Coronary artery (tissue), 2 donors: ENCODE results near the gene SLC8A3.
A peak's percentile ranks its signal among the peaks of the same experiment; 100 is the strongest.

Experiments used
- DNase-seq: peaks from one replicate; pipeline ENCODE4 v3.0.0-alpha.2; 2017; ENCODE audit warnings: low spot score
- H3K27ac ChIP-seq, 2 donors: fragments of 200-600 bp; sonication (generic); one replicate each; pipeline ENCODE4 v1.5.1; 2016 to 2019
- H3K4me3 ChIP-seq: fragments of 200-600 bp; sonication (generic); 2 replicates; pipeline ENCODE4 v1.5.1; 2016; ENCODE audit warnings: mild to moderate bottlenecking, moderate library complexity
- TF ChIP-seq, protein P1 (sequence below): fragments of 200-600 bp; sonication (generic); IDR thresholded peaks from one replicate; pipeline ENCODE4 v1.5.1; 2019; ENCODE audit warnings: antibody characterized with exemption

The SLC8A3 gene

DNA sequence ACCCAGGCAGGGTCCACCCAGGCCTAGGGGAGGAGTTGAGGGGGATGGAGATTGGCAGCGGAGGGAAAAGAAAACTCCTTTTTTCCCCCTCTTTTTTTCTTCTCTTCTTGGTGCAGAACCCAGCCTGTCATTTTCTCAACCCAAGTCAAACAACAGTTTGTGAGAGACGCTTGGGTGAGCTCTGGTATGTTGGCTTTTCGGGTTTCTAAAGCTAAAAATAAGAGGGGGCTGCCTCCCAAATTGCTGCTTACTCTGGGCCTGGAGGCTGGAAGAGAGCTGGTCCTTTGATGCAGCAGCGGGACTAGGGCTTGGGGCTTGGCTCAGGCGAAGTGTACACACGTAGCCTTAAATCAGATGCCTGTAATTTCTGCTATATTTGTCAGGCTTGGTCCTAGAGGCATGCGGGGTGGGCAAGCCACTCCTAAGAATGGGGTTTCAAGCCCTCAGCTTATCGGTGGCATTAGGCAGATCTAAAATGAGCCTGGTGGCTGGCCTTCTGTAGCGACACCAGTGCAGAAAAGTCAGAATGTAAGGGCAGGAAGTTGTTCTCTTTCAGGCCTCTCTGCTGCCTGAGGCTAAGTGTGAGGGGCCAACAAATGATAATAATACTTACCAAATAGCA lies 816 bp upstream of the SLC8A3 start:
- DNase-seq: no peak
- Histone ChIP-seq H3K27ac (no peak overlapping the region), H3K4me3 (peak overlapping the region; percentile 66)
- TF ChIP-seq, protein P1, sequence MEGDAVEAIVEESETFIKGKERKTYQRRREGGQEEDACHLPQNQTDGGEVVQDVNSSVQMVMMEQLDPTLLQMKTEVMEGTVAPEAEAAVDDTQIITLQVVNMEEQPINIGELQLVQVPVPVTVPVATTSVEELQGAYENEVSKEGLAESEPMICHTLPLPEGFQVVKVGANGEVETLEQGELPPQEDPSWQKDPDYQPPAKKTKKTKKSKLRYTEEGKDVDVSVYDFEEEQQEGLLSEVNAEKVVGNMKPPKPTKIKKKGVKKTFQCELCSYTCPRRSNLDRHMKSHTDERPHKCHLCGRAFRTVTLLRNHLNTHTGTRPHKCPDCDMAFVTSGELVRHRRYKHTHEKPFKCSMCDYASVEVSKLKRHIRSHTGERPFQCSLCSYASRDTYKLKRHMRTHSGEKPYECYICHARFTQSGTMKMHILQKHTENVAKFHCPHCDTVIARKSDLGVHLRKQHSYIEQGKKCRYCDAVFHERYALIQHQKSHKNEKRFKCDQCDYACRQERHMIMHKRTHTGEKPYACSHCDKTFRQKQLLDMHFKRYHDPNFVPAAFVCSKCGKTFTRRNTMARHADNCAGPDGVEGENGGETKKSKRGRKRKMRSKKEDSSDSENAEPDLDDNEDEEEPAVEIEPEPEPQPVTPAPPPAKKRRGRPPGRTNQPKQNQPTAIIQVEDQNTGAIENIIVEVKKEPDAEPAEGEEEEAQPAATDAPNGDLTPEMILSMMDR: no peak

DNA sequence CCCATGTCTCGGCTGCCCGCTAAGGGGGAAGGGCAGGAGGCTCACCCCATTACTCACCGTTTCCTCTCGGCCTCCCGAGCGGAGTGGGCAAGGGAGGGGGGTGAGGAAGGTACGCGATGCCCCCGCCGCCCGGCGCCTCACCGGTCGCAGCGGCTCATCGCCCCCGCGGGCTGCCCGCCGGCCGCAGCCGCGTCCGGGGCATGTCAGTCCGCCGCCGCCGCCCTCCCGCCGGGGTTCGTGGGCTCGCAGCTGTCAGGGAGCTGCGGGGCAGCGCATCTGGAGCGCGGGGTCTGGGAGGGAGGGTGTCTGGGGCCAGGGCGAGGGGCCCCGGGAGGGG lies 461 bp downstream of the SLC8A3 start:
- no peak overlapping the region for H3K27ac ChIP-seq

DNA sequence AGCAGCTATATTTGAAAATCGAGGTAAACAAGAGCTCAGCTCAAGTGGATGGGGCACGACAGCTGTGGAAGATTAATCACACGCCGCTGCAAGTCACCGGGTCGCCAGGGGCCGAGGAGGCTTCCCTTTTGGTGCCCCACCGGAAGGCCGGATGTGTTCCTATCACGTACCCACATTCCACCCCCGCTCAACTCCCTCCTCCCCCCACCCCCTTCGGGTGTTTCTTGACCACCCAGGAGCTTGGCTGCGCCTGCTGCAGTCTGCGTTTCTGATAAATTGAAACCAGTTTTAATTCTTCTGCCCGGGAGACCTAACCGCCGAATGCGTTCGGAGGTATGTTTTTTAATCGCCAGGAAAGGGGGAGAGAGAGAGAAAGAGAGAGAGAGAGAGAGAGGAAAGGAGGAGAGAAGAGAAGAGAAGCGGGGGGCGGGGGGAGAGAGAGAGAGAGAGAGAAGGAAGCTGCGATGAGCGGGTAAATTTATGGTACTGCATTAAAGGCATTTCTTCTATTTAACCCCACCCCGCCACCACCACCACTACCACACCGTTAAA lies 1.8 kb downstream of the SLC8A3 start:
- TF ChIP-seq, protein P1: no peak
- DNase-seq: no peak
- no peak overlapping the region for H3K27ac ChIP-seq
- peak overlapping the region; percentile 66 for H3K4me3 ChIP-seq

More for the DNA sequence above, 461 bp downstream of the SLC8A3 start:
- TF ChIP-seq, protein P1: no peak
- no peak for DNase-seq
- H3K4me3 ChIP-seq: peak overlapping the region; percentile 66

DNA sequence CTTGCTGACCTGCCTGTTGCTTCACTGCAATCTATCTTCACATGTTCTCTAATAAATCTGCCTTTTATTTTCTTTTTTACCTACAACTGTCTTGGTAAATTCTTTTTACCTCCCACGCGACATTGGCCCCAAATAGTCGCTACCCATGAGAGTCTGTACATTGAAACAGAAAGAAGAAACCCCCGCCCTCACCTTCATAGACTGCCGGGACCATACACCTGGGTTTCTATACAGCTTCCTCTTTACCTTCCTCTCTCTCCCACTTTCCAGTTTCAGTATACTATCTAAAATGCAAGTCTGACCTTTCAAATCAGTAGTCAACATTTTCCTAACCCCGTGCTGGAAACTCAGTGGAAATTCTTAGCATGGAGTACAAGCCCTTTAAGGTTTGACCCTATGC lies 4.8 kb downstream of the SLC8A3 start:
- no peak overlapping the region for H3K4me3 ChIP-seq
- no peak overlapping the region for H3K27ac ChIP-seq
- TF ChIP-seq, protein P1: no peak
- no peak for DNase-seq

DNA sequence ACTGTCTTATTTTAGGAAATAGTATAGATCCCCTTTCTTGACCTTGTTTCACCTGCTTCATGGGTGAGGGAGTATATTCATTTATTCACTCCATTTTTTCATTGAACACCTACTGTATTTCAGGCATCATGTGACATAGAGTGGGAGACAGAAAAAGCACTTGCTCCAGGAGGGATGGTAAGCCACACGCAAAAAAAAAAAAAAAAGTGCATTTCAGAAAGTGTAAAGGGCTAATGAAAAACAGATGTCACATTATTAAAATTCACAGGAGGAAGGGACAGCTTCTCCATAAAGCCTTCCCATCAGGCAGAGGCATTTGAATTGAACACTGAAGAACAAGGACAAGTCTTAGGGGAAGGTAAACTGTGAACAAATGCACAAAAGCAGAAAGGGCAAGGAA lies 7.5 kb downstream of the SLC8A3 start:
- DNase-seq: no peak
- TF ChIP-seq, protein P1: no peak
- H3K27ac ChIP-seq: no peak overlapping the region
- no peak overlapping the region for H3K4me3 ChIP-seq

DNA sequence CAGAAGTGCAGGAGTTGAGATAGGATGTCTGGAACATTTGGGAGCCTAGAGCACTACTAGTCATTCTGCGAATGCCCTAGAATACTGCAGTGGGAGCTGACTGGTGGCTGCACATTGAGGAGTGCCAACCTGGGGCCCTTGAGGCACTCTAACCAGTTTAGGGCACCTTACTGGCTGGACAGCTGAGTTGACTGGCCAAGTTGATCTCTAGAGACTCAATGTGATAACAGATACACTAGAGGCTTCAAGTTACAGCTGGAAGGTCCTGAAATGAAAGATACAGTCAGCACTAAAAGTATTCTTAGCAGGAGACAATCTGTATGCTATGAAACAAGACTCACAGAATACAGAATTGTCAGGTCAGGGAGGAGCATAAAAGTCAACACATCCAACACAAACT lies 8.0 kb downstream of the SLC8A3 start:
- TF ChIP-seq, protein P1: no peak
- Histone ChIP-seq H3K4me3 (no peak overlapping the region), H3K27ac (no peak overlapping the region)
- no peak for DNase-seq

DNA sequence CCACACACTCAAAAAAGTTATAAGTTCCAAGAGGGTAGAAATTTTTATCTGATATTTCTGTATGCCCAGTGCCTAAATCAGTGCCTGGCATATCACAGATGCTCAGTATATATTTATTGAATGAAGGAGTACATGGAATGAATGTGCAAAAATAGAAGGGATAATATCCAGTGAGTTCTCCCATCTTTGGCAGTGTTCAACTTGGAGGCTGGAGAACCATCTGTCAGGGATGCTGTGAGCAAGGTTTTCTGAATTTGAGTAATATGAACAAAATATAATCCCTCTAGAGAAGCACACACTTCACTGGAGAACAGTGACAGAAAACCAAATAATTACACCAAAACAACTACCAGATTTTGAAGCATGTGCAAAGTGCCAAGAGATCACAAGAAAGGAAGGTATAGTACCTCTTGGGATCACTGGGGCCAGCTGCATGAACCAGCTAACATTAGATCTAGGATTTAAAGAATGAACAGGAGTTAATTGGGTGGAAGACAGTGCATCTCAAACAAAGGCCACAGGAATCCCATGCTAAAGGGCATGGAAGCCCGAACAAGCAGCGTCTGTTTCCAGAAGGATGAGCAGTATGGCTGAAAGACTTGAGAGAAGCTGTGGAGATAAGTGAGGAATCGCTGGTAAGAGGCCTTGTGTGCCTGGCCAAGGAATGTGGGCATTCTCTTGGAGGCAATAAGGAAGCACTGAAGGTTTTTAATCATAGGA lies 11.5 kb downstream of the SLC8A3 start:
- Histone ChIP-seq H3K4me3 (no peak overlapping the region), H3K27ac (no peak overlapping the region)
- no peak for DNase-seq
- TF ChIP-seq, protein P1: no peak
